GM12878 (cell line): Measurements from ENCODE around the gene C10orf67. TPM values are rescaled to one million over a fixed set of nuclear protein-coding genes. Genes with fewer than 3 reads are reported as not detected.

Experiments
- ATAC-seq: fragments of 200-7000 bp; cut with Tn5 transposase; 3 replicates; pipeline ENCODE4 v1.9.1; 2020; ENCODE audit warnings: mild to moderate bottlenecking, moderate library complexity
- BruUV-seq: library from RNA; stranded (reverse); fragments of 400-500 nt; replicated peaks from 2 replicates; lab custom pipeline; 2021; lab: Mats Ljungman, UMichigan
- CTCF ChIA-PET: fragments of 300-600 bp; sonication (Branson Sonifier 250); formaldehyde crosslinking; extraction: SDS; loops from one replicate; lab custom pipeline; 2021; ENCODE audit warnings: inconsistent platforms; lab: Yijun Ruan, JAX
- POLR2A ChIA-PET: fragments of 350-600 bp; formaldehyde crosslinking; extraction: SDS; loops from one replicate; lab custom pipeline; 2021; ENCODE audit warnings: inconsistent platforms; lab: Charles Lee
- RAD21 ChIA-PET: fragments of 300-600 bp; sonication (Branson Sonifier 250); formaldehyde crosslinking; loops from one replicate; lab custom pipeline; 2023; ENCODE audit warnings: antibody characterized with exemption; ENCODE audit not compliant: unreplicated experiment; lab: Charles Lee
- SMC1A ChIA-PET: fragments of 300-600 bp; sonication (Branson Sonifier 250); formaldehyde crosslinking; loops from one replicate; lab custom pipeline; 2023; ENCODE audit not compliant: unreplicated experiment, uncharacterized antibody; lab: Charles Lee
- DNase-seq: peaks from one replicate; pipeline ENCODE4 v3.0.0-alpha.2; 2011; ENCODE audit warnings: low read depth, low spot score
- FAIRE-seq: peaks from 3 replicates; lab custom pipeline; 2011; peaks lifted over from hg19 to GRCh38; lab: Jason Lieb, UNC
- H2AFZ ChIP-seq: 2 replicates; pipeline ENCODE4 v1.6.0; 2011; ENCODE audit warnings: low read depth, low read length, control low read depth; ENCODE audit not compliant: control insufficient read depth
- H3K27ac ChIP-seq: 2 replicates; pipeline ENCODE4 v1.5.1; 2011; ENCODE audit warnings: control low read depth; ENCODE audit not compliant: control insufficient read depth, insufficient read depth
- H3K27me3 ChIP-seq, 2 experiments: replicated peaks in 1 of 2; 2 replicates each; pipeline versions ENCODE4 v1.6.0 to v1.6.1; 2011; ENCODE audit warnings: low read length in 1 of 2; ENCODE audit not compliant: control insufficient read depth in 2 of 2, insufficient read depth in 2 of 2
- H3K36me3 ChIP-seq, 2 experiments: 2 replicates each; pipeline ENCODE4 v1.5.1; 2011; ENCODE audit warnings: low read length in 1 of 2; ENCODE audit not compliant: control insufficient read depth in 2 of 2, insufficient read depth in 2 of 2
- H3K4me1 ChIP-seq: 2 replicates; pipeline ENCODE4 v1.6.1; 2011; ENCODE audit warnings: mild to moderate bottlenecking, low read length, moderate library complexity, mixed read lengths; ENCODE audit not compliant: control insufficient read depth, insufficient read depth
- H3K4me2 ChIP-seq: 2 replicates; pipeline ENCODE4 v1.6.0; 2011; ENCODE audit warnings: control low read depth; ENCODE audit not compliant: control insufficient read depth, insufficient read depth
- H3K4me3 ChIP-seq: fragments of 200-600 bp; sonication (generic); 2 replicates; pipeline ENCODE4 v1.5.1; 2016
- H3K79me2 ChIP-seq: 2 replicates; pipeline ENCODE4 v1.6.0; 2011; ENCODE audit warnings: low read length; ENCODE audit not compliant: control insufficient read depth, insufficient read depth
- H3K9ac ChIP-seq: 2 replicates; pipeline ENCODE4 v1.8.0; 2011; ENCODE audit warnings: low read length, control low read depth, mixed read lengths; ENCODE audit not compliant: control insufficient read depth, insufficient read depth
- H3K9me3 ChIP-seq: replicated peaks from 3 replicates; pipeline ENCODE4 v1.5.1; 2011; ENCODE audit warnings: mild to moderate bottlenecking, low read length; ENCODE audit not compliant: control insufficient read depth, insufficient read depth
- H4K20me1 ChIP-seq: 2 replicates; pipeline ENCODE4 v1.6.0; 2011; ENCODE audit not compliant: control insufficient read depth, insufficient read depth
- IKZF2 ChIP-seq, 2 experiments: fragments of 450-650 bp; IDR thresholded peaks; 2 replicates each; pipeline ENCODE4 v1.6.1; 2017; ENCODE audit warnings: mild to moderate bottlenecking in 2 of 2, moderate library complexity in 2 of 2
- MEF2B ChIP-seq: fragments of 450-650 bp; IDR thresholded peaks from 2 replicates; pipeline ENCODE4 v1.6.1; 2018; ENCODE audit warnings: mild to moderate bottlenecking, moderate library complexity; ENCODE audit not compliant: partially characterized antibody, poor library complexity, severe bottlenecking
- MXI1 ChIP-seq: fragments of 150-350 bp; IDR thresholded peaks from 2 replicates; pipeline ENCODE4 v1.6.1; 2011; ENCODE audit warnings: low read depth, mild to moderate bottlenecking, inconsistent platforms, low read length, improper control_type of control experiment
- NFYB ChIP-seq: IDR thresholded peaks from 2 replicates; pipeline ENCODE4 v1.6.1; 2011; ENCODE audit warnings: low read depth, mild to moderate bottlenecking, low read length, improper control_type of control experiment, moderate library complexity; ENCODE audit not compliant: insufficient read depth
- POLR2A ChIP-seq: IDR thresholded peaks from 2 replicates; pipeline ENCODE4 v1.6.1; 2011; ENCODE audit warnings: low read depth, mild to moderate bottlenecking, low read length
- RAD51 ChIP-seq: fragments of 450-650 bp; IDR thresholded peaks from 2 replicates; pipeline ENCODE4 v1.6.1; 2016; ENCODE audit warnings: moderate library complexity, mild to moderate bottlenecking, inconsistent platforms
- REST ChIP-seq: IDR thresholded peaks from 2 replicates; pipeline ENCODE4 v1.6.1; 2012; ENCODE audit warnings: mild to moderate bottlenecking, low read depth, low read length
- SMC3 ChIP-seq: IDR thresholded peaks from 2 replicates; pipeline ENCODE4 v1.6.1; 2011; ENCODE audit warnings: low read length, improper control_type of control experiment, borderline replicate concordance
- ZNF687 ChIP-seq: fragments of 450-650 bp; IDR thresholded peaks from 2 replicates; pipeline ENCODE4 v1.6.1; 2017; ENCODE audit warnings: mild to moderate bottlenecking, moderate library complexity
- WGBS: methylation state at CpG from one replicate; pipeline ENCODE4 v1.1.6; 2016; ENCODE audit warnings: low lambda C conversion rate; ENCODE audit not compliant: insufficient replicate concordance, insufficient coverage; ENCODE audit errors: missing lambda C conversion rate; 5-methylcytosine and 5-hydroxymethylcytosine counted together
- in situ Hi-C: fragments of 300-500 bp; cut with MboI; formaldehyde crosslinking; loops from 9 replicates; pipeline ENCODE4 v1.14.3; 2018; ENCODE audit warnings: mixed read lengths
- intact Hi-C: fragments of 100-400 bp; cut with micrococcal nuclease; formaldehyde crosslinking; loops from one replicate; pipeline ENCODE4 v1.14.2; 2022; ENCODE audit not compliant: unreplicated experiment
- polyA plus RNA-seq, 11 experiments: library from polyadenylated mRNA; depleted of rRNA in 4 of 11; unstranded in 6 of 11; stranded (reverse) in 5 of 11; fragments of >200 nt; fragmentation: Nextera tagmentation in 4 of 11; fragmentation: Illumina TruSeq in 1 of 11; extraction: Ambion mirVana in 4 of 11; extraction: Trizol in 1 of 11; gene quantifications; 1 replicate in 1 of 11; 2 replicates in 10 of 11; pipeline versions ENCODE4 v1.2.1 to v1.2.3, GENCODE V29; 2011 to 2016; ENCODE audit warnings: inconsistent platforms in 2 of 11, missing spikeins in 2 of 11, low read depth in 1 of 11
- total RNA-seq, 4 experiments: library from RNA; depleted of rRNA in 3 of 4; stranded (reverse); fragments of >200 nt in 3 of 4; fragmentation: Illumina TruSeq in 1 of 4; extraction: Trizol in 1 of 4; gene quantifications; 2 replicates each; pipeline versions ENCODE4 v1.2.1 to v1.2.3, GENCODE V29; 2013 to 2021
- TF ChIP-seq, protein P1 (sequence below), 3 experiments: IDR thresholded peaks in 2 of 3; conservative IDR thresholded peaks in 1 of 3; 2 replicates each; pipeline ENCODE4 v1.5.1; 2011; ENCODE audit warnings: low read depth in 3 of 3, low read length in 3 of 3, mild to moderate bottlenecking in 3 of 3, control low read depth in 2 of 3, moderate library complexity in 2 of 3, inconsistent platforms in 1 of 3, mixed read lengths in 1 of 3; ENCODE audit not compliant: control insufficient read depth in 2 of 3, insufficient read depth in 1 of 3; ENCODE audit errors: extremely low read depth in 1 of 3
- TF ChIP-seq, protein P2 (sequence below): fragments of 450-650 bp; IDR thresholded peaks from 2 replicates; pipeline ENCODE4 v1.6.1; 2017; ENCODE audit warnings: mild to moderate bottlenecking

C10orf67 gene
- total and polyA plus RNA-seq, 10 of the 15 experiments (the other 5 are each of a cell fraction or from before 2014, with no cell fraction given): 0.06 TPM; not detected in 9

GRCh38 chr10:23340354-23340753, 4.2 kb downstream of the C10orf67 start (continued):
- TF ChIP-seq, protein P1, sequence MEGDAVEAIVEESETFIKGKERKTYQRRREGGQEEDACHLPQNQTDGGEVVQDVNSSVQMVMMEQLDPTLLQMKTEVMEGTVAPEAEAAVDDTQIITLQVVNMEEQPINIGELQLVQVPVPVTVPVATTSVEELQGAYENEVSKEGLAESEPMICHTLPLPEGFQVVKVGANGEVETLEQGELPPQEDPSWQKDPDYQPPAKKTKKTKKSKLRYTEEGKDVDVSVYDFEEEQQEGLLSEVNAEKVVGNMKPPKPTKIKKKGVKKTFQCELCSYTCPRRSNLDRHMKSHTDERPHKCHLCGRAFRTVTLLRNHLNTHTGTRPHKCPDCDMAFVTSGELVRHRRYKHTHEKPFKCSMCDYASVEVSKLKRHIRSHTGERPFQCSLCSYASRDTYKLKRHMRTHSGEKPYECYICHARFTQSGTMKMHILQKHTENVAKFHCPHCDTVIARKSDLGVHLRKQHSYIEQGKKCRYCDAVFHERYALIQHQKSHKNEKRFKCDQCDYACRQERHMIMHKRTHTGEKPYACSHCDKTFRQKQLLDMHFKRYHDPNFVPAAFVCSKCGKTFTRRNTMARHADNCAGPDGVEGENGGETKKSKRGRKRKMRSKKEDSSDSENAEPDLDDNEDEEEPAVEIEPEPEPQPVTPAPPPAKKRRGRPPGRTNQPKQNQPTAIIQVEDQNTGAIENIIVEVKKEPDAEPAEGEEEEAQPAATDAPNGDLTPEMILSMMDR (IDR thresholded peaks at IDR 0.05 in 2 of 3, conservative IDR thresholded peaks at IDR 0.05 in 1 of 3; ENCODE audit: control insufficient read depth in 2 of 3, extremely low read depth in 1 of 3, insufficient read depth in 1 of 3, low read depth in 3 of 3, low read length in 3 of 3): no peak
- TF ChIP-seq RAD51 (no peak), SMC3 (no peak)
- TF ChIP-seq, protein P2, sequence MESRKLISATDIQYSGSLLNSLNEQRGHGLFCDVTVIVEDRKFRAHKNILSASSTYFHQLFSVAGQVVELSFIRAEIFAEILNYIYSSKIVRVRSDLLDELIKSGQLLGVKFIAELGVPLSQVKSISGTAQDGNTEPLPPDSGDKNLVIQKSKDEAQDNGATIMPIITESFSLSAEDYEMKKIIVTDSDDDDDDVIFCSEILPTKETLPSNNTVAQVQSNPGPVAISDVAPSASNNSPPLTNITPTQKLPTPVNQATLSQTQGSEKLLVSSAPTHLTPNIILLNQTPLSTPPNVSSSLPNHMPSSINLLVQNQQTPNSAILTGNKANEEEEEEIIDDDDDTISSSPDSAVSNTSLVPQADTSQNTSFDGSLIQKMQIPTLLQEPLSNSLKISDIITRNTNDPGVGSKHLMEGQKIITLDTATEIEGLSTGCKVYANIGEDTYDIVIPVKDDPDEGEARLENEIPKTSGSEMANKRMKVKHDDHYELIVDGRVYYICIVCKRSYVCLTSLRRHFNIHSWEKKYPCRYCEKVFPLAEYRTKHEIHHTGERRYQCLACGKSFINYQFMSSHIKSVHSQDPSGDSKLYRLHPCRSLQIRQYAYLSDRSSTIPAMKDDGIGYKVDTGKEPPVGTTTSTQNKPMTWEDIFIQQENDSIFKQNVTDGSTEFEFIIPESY: no peak

DNA sequence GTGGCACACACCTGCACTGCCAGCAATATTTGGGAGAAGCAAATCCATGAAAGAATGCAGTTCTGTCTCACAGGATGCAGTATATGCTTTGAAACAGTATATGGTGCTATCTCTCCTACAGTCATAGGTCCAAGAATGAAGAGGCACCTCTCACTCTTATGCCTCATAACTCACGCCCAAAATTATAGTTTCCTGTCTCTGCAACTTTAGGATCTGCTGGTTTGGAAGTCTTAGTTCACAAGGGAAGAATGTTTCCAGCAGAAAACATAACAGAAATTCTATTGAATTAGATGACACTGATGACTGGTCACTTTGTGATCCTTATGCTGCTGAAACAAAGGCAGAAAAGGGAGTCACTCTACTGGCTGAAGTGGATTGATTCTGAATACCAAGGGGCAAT, 5.7 kb downstream of the C10orf67 start:
- Histone ChIP-seq H3K4me3 (no peak overlapping the region), H3K9ac (no peak overlapping the region), H3K4me2 (no peak overlapping the region), H3K36me3 (no peaks in the 10 kb centered on the region), H3K4me1 (no peaks in the 10 kb centered on the region), H3K9me3 (no peaks in the 10 kb centered on the region), H3K27me3 (no peaks in the 10 kb centered on the region; a peak in 1 of 4 replicates), H2AFZ (no peak overlapping the region), H4K20me1 (no peaks in the 10 kb centered on the region; the same call in 1 of the 2 replicates), H3K27ac (no peak overlapping the region), H3K79me2 (no peaks in the 10 kb centered on the region)
- CTCF ChIA-PET: no interaction called here
- BruUV-seq: no TSS peak
- RAD21 ChIA-PET: no interaction called here
- DNase-seq: no peak
- WGBS: 6% methylated on average over 1 of the region's 1 CpG
- in situ Hi-C loops: no loop called here
- no peak for ATAC-seq
- FAIRE-seq: no peak
- POLR2A ChIA-PET: no interaction called here
- SMC1A ChIA-PET: no interaction called here
- intact Hi-C loops: no loop called here
- TF ChIP-seq ZNF687: no peak
- TF ChIP-seq REST: no peak
- TF ChIP-seq NFYB: no peak
- no peak for TF ChIP-seq MEF2B
- no peak for TF ChIP-seq POLR2A
- no peak for TF ChIP-seq IKZF2 (IDR thresholded peaks at IDR 0.05)
- TF ChIP-seq MXI1: no peak
